ENCODE data around the gene BMX.

DNA sequence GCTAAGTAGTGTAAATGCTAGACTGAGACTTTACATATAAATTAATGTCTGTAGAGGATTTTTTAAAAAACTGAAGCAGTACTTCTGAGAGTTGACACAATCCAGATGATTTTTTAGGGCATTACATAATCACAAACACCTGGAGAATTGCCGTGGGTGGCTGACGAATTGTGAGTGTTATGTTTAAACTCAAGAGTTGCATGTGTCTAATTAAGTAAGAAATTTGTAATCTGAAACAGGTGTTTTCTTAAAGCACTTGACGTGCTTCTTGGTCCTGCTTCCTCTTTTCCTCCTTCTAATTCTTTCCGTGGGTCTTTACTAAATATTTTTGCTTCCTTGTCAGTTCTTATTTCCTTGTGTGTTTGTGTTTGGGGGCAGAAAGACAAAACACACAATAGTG, 35.3 kb upstream of the BMX start:
- TF ChIP-seq, protein P1, sequence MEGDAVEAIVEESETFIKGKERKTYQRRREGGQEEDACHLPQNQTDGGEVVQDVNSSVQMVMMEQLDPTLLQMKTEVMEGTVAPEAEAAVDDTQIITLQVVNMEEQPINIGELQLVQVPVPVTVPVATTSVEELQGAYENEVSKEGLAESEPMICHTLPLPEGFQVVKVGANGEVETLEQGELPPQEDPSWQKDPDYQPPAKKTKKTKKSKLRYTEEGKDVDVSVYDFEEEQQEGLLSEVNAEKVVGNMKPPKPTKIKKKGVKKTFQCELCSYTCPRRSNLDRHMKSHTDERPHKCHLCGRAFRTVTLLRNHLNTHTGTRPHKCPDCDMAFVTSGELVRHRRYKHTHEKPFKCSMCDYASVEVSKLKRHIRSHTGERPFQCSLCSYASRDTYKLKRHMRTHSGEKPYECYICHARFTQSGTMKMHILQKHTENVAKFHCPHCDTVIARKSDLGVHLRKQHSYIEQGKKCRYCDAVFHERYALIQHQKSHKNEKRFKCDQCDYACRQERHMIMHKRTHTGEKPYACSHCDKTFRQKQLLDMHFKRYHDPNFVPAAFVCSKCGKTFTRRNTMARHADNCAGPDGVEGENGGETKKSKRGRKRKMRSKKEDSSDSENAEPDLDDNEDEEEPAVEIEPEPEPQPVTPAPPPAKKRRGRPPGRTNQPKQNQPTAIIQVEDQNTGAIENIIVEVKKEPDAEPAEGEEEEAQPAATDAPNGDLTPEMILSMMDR (IDR thresholded peaks at IDR 0.05): no peak
- no peak for TF ChIP-seq EZH2 (IDR thresholded peaks at IDR 0.05; ENCODE audit: borderline replicate concordance, insufficient read depth, low read depth, low read length, poor library complexity, severe bottlenecking)

Measured in B cell (primary cell).